GM18861 (cell line): ENCODE measurements around the gene RETREG1.

Experiments used
- ATAC-seq: cut with Tn5 transposase; IDR thresholded peaks from one replicate; pipeline ENCODE4 v1.9.1; 2021; ENCODE audit not compliant: unreplicated experiment

The RETREG1 gene

GRCh38 chr5:16534280-16534679, 82.5 kb downstream of the RETREG1 start:
- no peak for ATAC-seq

GRCh38 chr5:16531063-16531648, 85.6 kb downstream of the RETREG1 start:
- no peak for ATAC-seq

GRCh38 chr5:16529306-16529705, 87.5 kb downstream of the RETREG1 start:
- no peak for ATAC-seq

GRCh38 chr5:16528382-16529110, 88.3 kb downstream of the RETREG1 start:
- no peak for ATAC-seq

- ATAC-seq = no peak
Measured at GRCh38 chr5:16525651-16526050, 91.1 kb downstream of the RETREG1 start.

GRCh38 chr5:16524286-16524685, 92.5 kb downstream of the RETREG1 start:
- no peak for ATAC-seq

- no peak for ATAC-seq
Measured at GRCh38 chr5:16521521-16522483, 95.0 kb downstream of the RETREG1 start.

GRCh38 chr5:16520841-16521240, 96.0 kb downstream of the RETREG1 start:
- ATAC-seq = no peak

- ATAC-seq = no peak
Measured at GRCh38 chr5:16519435-16519834, 97.4 kb downstream of the RETREG1 start.

GRCh38 chr5:16518606-16519005, 98.2 kb downstream of the RETREG1 start:
- ATAC-seq = no peak

- ATAC-seq = no peak
Measured at GRCh38 chr5:16515532-16515931, 101.3 kb downstream of the RETREG1 start.

GRCh38 chr5:16510098-16510497, 106.7 kb downstream of the RETREG1 start:
- ATAC-seq = no peak

- ATAC-seq = no peak
Measured at GRCh38 chr5:16508730-16509531, 107.9 kb downstream of the RETREG1 start.

- no peak for ATAC-seq
Measured at GRCh38 chr5:16507716-16508115, 109.1 kb downstream of the RETREG1 start.

GRCh38 chr5:16505904-16506303, 110.9 kb downstream of the RETREG1 start:
- no peak for ATAC-seq

- no peak for ATAC-seq
Measured at GRCh38 chr5:16505140-16505891, 111.5 kb downstream of the RETREG1 start.

GRCh38 chr5:16504571-16504970, 112.2 kb downstream of the RETREG1 start:
- no peak for ATAC-seq

GRCh38 chr5:16502866-16503265, 113.9 kb downstream of the RETREG1 start:
- no peak for ATAC-seq

- no peak for ATAC-seq
Measured at GRCh38 chr5:16500024-16500423, 116.8 kb downstream of the RETREG1 start.

- no peak for ATAC-seq
Measured at GRCh38 chr5:16497546-16497945, 119.3 kb downstream of the RETREG1 start.
